SH-SY5Y (cell line): ENCODE data around the gene SLC22A5.

Experiments
- GATA2 ChIP-seq: IDR thresholded peaks from 2 replicates; pipeline ENCODE4 v1.6.1; 2011; ENCODE audit warnings: mild to moderate bottlenecking, low read depth, low read length
- GATA3 ChIP-seq: IDR thresholded peaks from 2 replicates; pipeline ENCODE4 v1.6.1; 2011; ENCODE audit warnings: low read depth, mild to moderate bottlenecking, low read length, moderate library complexity

DNA sequence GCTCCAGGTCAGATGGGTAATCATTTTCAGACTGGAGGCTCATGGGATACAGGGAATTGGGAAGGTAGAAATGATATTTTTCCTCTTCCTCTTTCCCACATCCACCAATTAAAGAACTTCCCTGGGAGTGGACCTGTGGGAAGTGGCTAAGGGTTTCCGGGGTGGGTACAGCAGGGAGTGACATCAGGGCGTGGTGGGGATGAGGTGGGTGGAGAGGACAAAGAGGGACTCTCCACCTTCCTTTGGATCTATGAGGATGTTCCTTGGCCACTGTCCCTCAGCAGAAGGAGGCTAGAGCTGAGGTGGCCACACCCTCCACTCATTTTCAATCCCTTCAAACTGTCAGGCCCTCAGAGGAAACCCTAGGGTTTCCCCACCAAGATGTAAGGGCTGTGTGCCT lies 66.4 kb downstream of the SLC22A5 start:
- no peak for TF ChIP-seq GATA2
- TF ChIP-seq GATA3, result no peak
